Parathyroid adenoma (tissue), 2 donors: ENCODE measurements around the gene CCR4.
A peak's percentile ranks its signal among the peaks of the same experiment; 100 is the strongest.
"Not testable (repeated sequence)": the region's sequence is repeated elsewhere in the genome, so short reads cannot be mapped to it uniquely, and the experiment has no call there.

Experiments used
- H2AFZ ChIP-seq: fragments of 300-600 bp; sonication (generic); one replicate; pipeline ENCODE4 v1.7.0; 2017; ENCODE audit warnings: antibody characterized with exemption, mild to moderate bottlenecking
- H3K27ac ChIP-seq: fragments of 300-600 bp; sonication (generic); one replicate; pipeline ENCODE4 v1.7.0; 2017
- H3K27me3 ChIP-seq: fragments of 300-600 bp; sonication (generic); one replicate; pipeline ENCODE4 v1.7.0; 2017; ENCODE audit warnings: low read length; ENCODE audit not compliant: control insufficient read depth, insufficient read depth
- H3K36me3 ChIP-seq: fragments of 300-600 bp; sonication (generic); one replicate; pipeline ENCODE4 v1.7.0; 2017; ENCODE audit warnings: low read length; ENCODE audit not compliant: control insufficient read depth, insufficient read depth
- H3K4me1 ChIP-seq: fragments of 300-600 bp; sonication (generic); one replicate; pipeline ENCODE4 v1.7.0; 2017; ENCODE audit warnings: control low read depth
- H3K4me2 ChIP-seq: fragments of 300-600 bp; sonication (generic); one replicate; pipeline ENCODE4 v1.7.0; 2017; ENCODE audit warnings: low read length
- H3K4me3 ChIP-seq: fragments of 300-600 bp; sonication (generic); one replicate; pipeline ENCODE4 v1.7.0; 2017; ENCODE audit warnings: low read depth, low read length
- H3K79me2 ChIP-seq: fragments of 300-600 bp; sonication (generic); one replicate; pipeline ENCODE4 v1.7.0; 2017; ENCODE audit warnings: control low read depth
- H3K9ac ChIP-seq: fragments of 300-600 bp; sonication (generic); one replicate; pipeline ENCODE4 v1.7.0; 2017; ENCODE audit warnings: mild to moderate bottlenecking
- H3K9me3 ChIP-seq: fragments of 300-600 bp; sonication (generic); one replicate; pipeline ENCODE4 v1.7.0; 2017; ENCODE audit warnings: low read length; ENCODE audit not compliant: control insufficient read depth
- TF ChIP-seq, protein P1 (sequence below): fragments of 300-600 bp; sonication (generic); IDR thresholded peaks from one replicate; pipeline ENCODE4 v1.7.0; 2017; ENCODE audit warnings: antibody characterized with exemption, mild to moderate bottlenecking
- donor health status: primary hyperparathyroidism.

The CCR4 gene

DNA sequence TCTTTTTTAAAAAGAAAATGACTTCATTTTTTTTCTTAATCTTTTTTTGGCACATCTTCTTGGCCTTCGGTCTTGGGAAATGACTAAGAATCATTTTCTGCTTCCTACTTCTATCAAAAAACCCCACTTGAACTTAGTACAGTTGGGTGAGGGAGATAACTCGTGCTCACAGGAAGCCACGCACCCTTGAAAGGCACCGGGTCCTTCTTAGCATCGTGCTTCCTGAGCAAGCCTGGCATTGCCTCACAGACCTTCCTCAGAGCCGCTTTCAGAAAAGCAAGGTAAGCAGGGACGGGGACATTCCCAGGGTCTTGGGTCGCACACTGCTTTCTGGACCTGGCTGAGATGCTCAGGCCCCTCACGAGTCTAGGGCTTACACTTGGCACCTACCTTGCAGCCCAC lies at the start of gene CCR4:
Gene CCR4 (plus strand): TSS at position 235 of the 402 bp plus-strand sequence. CDS start 1,779 bp downstream, outside the sequence.
- H3K27ac ChIP-seq: no peak within 1 kb of the TSS
- no peaks in the 10 kb centered on the region for H3K27me3 ChIP-seq
- no peak within 1 kb of the TSS for H2AFZ ChIP-seq
- H3K79me2 ChIP-seq: no peaks in the 10 kb centered on the region
- H3K36me3 ChIP-seq: no peaks in the 10 kb centered on the region
- H3K4me1 ChIP-seq: peaks cover 18% of the 10 kb centered on the region
- no peak within 1 kb of the TSS for H3K9ac ChIP-seq
- no peaks in the 10 kb centered on the region for H3K9me3 ChIP-seq
- TF ChIP-seq, protein P1, sequence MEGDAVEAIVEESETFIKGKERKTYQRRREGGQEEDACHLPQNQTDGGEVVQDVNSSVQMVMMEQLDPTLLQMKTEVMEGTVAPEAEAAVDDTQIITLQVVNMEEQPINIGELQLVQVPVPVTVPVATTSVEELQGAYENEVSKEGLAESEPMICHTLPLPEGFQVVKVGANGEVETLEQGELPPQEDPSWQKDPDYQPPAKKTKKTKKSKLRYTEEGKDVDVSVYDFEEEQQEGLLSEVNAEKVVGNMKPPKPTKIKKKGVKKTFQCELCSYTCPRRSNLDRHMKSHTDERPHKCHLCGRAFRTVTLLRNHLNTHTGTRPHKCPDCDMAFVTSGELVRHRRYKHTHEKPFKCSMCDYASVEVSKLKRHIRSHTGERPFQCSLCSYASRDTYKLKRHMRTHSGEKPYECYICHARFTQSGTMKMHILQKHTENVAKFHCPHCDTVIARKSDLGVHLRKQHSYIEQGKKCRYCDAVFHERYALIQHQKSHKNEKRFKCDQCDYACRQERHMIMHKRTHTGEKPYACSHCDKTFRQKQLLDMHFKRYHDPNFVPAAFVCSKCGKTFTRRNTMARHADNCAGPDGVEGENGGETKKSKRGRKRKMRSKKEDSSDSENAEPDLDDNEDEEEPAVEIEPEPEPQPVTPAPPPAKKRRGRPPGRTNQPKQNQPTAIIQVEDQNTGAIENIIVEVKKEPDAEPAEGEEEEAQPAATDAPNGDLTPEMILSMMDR: no peak
- H3K4me2 ChIP-seq: no peak within 1 kb of the TSS
- H3K4me3 ChIP-seq: no peak within 1 kb of the TSS

DNA sequence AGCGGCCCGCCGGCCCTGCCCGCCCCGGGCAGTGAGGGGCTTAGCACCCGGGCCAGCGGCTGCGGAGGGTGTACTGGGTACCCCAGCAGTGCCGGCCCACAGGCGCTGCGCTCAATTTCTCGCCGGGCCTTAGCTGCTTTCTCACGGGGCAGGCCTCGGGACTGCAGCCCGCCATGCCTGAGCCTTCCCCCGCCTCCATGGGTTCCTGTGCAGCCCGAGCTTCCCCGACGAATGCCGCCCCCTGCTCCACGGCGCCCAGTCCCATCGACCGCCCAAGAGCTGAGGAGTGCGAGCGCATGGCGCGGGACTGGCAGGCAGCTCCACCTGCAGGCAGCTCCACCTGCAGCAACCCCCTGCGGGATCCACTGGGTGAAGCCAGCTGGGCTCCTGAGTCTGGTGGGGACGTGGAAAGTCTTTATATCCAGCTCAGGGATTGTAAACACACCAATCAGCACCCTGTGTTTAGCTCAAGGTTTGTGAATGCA lies 48.5 kb upstream of the CCR4 start:
- peak overlapping the region; percentile 11 for H3K4me2 ChIP-seq
- H3K4me1 ChIP-seq, H3K9me3 ChIP-seq, H3K27ac ChIP-seq, H3K36me3 ChIP-seq, H3K9ac ChIP-seq, H3K79me2 ChIP-seq, H3K4me3 ChIP-seq, H3K27me3 ChIP-seq: not testable (repeated sequence)
- TF ChIP-seq, protein P1: peak; percentile 57
- peak overlapping the region; percentile 88 for H2AFZ ChIP-seq

DNA sequence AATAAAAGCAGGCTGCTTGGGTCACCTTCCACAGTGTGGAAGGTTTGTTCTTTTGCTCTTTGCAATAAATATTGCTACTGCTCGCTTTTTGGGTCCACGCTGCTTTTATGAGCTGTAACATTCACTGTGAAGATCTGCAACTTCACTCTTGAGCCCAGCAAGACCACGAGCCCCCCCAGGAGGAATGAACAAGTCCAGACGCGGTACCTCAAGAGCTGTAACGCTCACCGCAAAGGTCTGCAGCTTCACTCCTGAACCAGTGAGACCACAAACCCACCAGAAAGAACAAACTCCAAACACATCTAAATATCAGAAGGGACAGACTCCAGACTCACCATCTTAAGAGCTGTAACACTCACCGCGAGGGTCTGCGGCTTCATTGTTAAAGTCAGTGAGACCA lies 47.5 kb upstream of the CCR4 start:
- no peak overlapping the region for H3K4me2 ChIP-seq
- TF ChIP-seq, protein P1: no peak

DNA sequence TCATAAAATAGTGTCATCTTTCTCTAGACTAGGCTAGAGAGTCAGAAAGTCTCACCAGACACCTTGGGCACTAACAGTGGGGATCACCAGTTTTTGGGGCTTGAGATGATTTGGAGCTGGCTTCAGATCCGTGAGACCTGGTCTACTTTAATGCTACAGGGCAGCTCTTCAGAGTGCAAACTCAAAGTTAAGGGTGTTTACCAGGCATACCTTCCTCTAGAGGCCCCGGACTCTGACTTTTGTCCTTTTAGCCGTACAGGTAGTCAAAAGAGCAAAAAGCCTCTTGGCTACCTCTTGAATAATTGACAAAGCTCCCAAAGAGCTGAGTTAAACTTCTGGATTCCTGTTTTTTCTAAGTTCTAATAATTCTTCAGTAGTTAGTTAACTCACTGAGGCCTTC lies 41.4 kb upstream of the CCR4 start:
- Histone ChIP-seq H3K4me3 (no peak overlapping the region), H2AFZ (no peak overlapping the region), H3K9me3 (no peaks in the 10 kb centered on the region), H3K4me2 (no peak overlapping the region), H3K79me2 (no peaks in the 10 kb centered on the region), H3K27me3 (no peaks in the 10 kb centered on the region), H3K36me3 (no peaks in the 10 kb centered on the region), H3K27ac (no peak overlapping the region), H3K4me1 (no peaks in the 10 kb centered on the region), H3K9ac (no peak overlapping the region)
- TF ChIP-seq, protein P1: no peak

More for the DNA sequence above, 47.5 kb upstream of the CCR4 start:
- H3K9me3 ChIP-seq: no peaks in the 10 kb centered on the region
- H3K79me2 ChIP-seq: no peaks in the 10 kb centered on the region
- H2AFZ ChIP-seq: no peak overlapping the region
- H3K9ac ChIP-seq: no peak overlapping the region
- no peaks in the 10 kb centered on the region for H3K4me1 ChIP-seq
- no peaks in the 10 kb centered on the region for H3K27me3 ChIP-seq
- H3K36me3 ChIP-seq: no peaks in the 10 kb centered on the region
- H3K4me3 ChIP-seq: no peak overlapping the region
- H3K27ac ChIP-seq: no peak overlapping the region

DNA sequence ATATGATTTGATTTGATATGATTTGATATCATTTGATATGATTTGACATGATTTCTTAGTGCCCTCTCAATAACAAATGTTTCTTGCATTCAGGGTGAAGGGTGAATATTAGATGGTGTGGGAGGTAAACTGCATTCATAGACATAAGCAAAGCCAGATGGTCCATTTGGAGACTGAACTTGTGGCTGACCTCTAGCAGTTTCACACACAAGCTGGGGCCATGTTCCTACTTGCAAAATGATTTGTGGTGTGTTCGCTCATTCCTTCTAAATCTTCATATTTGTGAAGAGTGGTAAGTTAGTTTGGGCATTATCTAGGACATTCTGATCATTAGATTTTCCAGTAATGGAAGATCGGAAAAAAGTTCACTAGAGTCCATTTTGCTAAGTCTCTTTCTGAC lies 40.5 kb upstream of the CCR4 start:
- H3K79me2 ChIP-seq: no peaks in the 10 kb centered on the region
- H3K4me2 ChIP-seq: no peak overlapping the region
- no peak overlapping the region for H2AFZ ChIP-seq
- no peaks in the 10 kb centered on the region for H3K9me3 ChIP-seq
- no peak overlapping the region for H3K27ac ChIP-seq
- no peaks in the 10 kb centered on the region for H3K27me3 ChIP-seq
- no peaks in the 10 kb centered on the region for H3K36me3 ChIP-seq
- TF ChIP-seq, protein P1: no peak
- no peaks in the 10 kb centered on the region for H3K4me1 ChIP-seq
- no peak overlapping the region for H3K9ac ChIP-seq
- H3K4me3 ChIP-seq: no peak overlapping the region
